ENCODE data around the gene PRELID3B. TPM values are rescaled to one million over a fixed set of nuclear protein-coding genes. Genes with fewer than 3 reads are reported as not detected.
A peak's percentile ranks its signal among the peaks of the same experiment; 100 is the strongest.

Gene PRELID3B
- total and polyA plus RNA-seq, 2 experiments from 2014 or later: 64.1 to 75.8 TPM

DNA sequence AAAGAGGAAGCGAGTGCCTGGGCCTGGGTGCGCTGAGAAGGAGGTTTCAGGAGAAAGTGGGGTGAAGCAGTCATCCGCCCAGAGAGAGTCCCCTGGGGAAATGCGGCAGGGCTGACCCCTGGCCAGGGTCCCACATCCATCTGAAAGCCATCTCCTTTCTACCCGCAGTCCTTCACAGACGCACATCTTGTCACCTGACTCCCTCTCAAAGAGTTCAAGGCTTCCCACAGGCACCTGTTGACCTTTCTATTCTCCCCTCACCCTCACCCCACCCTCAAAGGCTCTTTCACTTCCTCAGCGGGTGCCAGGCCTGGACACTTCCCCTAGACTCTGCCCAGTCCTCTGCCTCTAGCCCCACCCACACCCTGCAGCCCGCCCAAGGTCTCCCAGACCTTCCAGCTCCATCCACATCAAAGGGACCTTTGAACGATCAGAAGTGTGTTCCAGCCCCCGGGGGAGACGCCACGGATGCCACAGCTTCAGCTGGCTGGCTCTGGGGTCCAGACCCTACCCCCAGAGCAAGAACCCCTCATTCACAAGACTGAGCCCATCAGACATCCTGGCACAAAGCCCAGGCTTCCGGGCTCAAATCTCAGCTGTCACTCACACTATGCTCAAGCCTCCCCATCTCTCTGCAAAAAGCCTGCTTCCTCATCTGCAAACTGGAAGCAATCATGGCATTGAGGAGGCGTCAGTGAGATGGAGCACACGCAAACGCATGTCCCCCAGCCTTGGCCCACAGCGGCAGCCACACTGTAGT is 37.6 kb downstream of the PRELID3B start:
- Histone ChIP-seq H3K9me2 (ENCODE audit: insufficient read depth) (no peaks in the 10 kb centered on the region), H4K20me1 (ENCODE audit: insufficient read depth) (no peaks in the 10 kb centered on the region), H3K9me3 (ENCODE audit: low read depth) (no peaks in the 10 kb centered on the region), H3K4me2 (ENCODE audit: unreplicated experiment) (peak overlapping the region; percentile 89), H3K27me3 (replicated peaks; ENCODE audit: insufficient read depth) (no peaks in the 10 kb centered on the region), H3K4me3 (peak overlapping the region; percentile 81), H2AFZ (no peak overlapping the region), H3K36me3 (ENCODE audit: low read depth) (no peaks in the 10 kb centered on the region), H3K27ac (no peak overlapping the region), H3K9ac (peak overlapping the region; percentile 91), H3K79me2 (ENCODE audit: insufficient read depth) (peaks cover 43% of the 10 kb centered on the region), H3F3A (ENCODE audit: insufficient read depth) (no peaks in the 10 kb centered on the region), H3K4me1 (ENCODE audit: insufficient read depth) (peaks cover 11% of the 10 kb centered on the region)
- no peak for DNase-seq
- in situ Hi-C loops (cut with MboI): loop anchor here (25.0 kb wide), 1 partner anchor 768 kb away; the partner anchor contains the start of gene ANKRD60
- TF ChIP-seq EZH2 (IDR thresholded peaks at IDR 0.05; ENCODE audit: insufficient read depth, poor library complexity, severe bottlenecking) (no peak), EZH2phosphoT487 (IDR thresholded peaks at IDR 0.05; ENCODE audit: insufficient read depth, low read depth) (no peak)
- 67 to 70% methylated on average over 15 to 17 of the region's 17 CpGs for WGBS, 2 experiments (ENCODE audit: low coverage in 1 of 2, low lambda C conversion rate in 2 of 2, missing lambda C conversion rate in 2 of 2)

DNA sequence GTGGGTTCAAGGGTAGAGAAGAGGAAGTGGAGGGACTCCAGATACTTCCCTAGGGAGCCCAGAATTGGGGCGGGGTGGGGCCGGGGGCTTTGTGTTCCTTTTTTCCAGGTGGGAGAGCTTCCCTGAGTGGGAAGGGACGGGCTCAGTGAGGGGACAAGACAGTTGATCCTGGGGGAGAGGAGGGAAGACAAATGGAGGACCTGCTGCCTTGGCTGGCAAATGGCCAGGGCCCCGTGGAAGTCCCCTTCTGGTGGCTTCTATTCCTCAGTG is 38.2 kb downstream of the PRELID3B start:
- Histone ChIP-seq H3K27ac (no peak overlapping the region), H3K9me2 (ENCODE audit: insufficient read depth) (no peaks in the 10 kb centered on the region), H2AFZ (no peak overlapping the region), H3K9ac (no peak overlapping the region), H3K4me3 (no peak overlapping the region), H3K79me2 (ENCODE audit: insufficient read depth) (peaks cover 43% of the 10 kb centered on the region), H3K4me2 (ENCODE audit: unreplicated experiment) (no peak overlapping the region), H3K4me1 (ENCODE audit: insufficient read depth) (peaks cover 11% of the 10 kb centered on the region), H3K36me3 (ENCODE audit: low read depth) (no peaks in the 10 kb centered on the region), H3K9me3 (ENCODE audit: low read depth) (no peaks in the 10 kb centered on the region), H3K27me3 (replicated peaks; ENCODE audit: insufficient read depth) (no peaks in the 10 kb centered on the region), H4K20me1 (ENCODE audit: insufficient read depth) (no peaks in the 10 kb centered on the region), H3F3A (ENCODE audit: insufficient read depth) (no peaks in the 10 kb centered on the region)
- 80 to 92% methylated on average over 2 to 4 of the region's 4 CpGs for WGBS, 2 experiments (ENCODE audit: low coverage in 1 of 2, low lambda C conversion rate in 2 of 2, missing lambda C conversion rate in 2 of 2)
- no peak for DNase-seq
- TF ChIP-seq EZH2phosphoT487 (IDR thresholded peaks at IDR 0.05; ENCODE audit: insufficient read depth, low read depth) (no peak), EZH2 (IDR thresholded peaks at IDR 0.05; ENCODE audit: insufficient read depth, poor library complexity, severe bottlenecking) (no peak)
- in situ Hi-C loops (cut with MboI): loop anchor here (25.0 kb wide), 1 partner anchor 767 kb away; the partner anchor contains the start of gene ANKRD60

DNA sequence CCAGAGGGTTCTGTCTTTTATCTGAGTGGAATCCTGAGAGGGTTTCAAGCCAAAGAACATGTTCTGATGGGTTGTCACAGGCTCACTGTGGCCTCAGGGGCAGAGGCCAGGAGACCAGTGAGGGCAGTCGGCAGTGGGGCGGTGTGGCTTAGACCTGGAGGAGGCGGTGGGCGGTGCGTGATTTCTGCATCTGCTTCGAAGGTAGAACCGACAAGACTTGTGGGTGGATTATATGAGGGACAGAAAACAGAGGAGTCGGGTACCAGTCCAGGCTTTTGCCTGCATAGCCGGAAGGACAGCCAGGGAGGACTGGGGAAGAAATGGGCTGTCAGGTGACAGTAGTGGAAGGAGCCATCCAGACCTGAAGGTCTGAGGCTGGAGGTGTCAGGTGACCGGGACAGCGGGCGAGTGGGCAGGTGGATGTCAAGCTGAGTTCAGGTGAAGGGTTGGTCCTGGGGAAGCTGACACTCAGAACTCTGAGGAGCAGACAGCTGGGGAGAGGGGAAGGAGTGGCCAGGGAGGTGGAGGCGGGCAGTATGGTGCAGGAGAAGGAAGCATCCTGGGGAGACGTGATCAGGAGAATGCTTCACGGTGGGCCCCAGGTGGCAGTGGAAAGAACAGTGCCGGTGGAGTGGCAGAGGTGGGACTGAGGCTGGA is 38.6 kb downstream of the PRELID3B start:
- H3K9me3 ChIP-seq (ENCODE audit: low read depth): no peaks in the 10 kb centered on the region
- H3K27ac ChIP-seq: no peak overlapping the region
- H3K4me1 ChIP-seq (ENCODE audit: insufficient read depth): peaks cover 11% of the 10 kb centered on the region
- H3K4me2 ChIP-seq (ENCODE audit: unreplicated experiment): no peak overlapping the region
- peaks cover 43% of the 10 kb centered on the region for H3K79me2 ChIP-seq (ENCODE audit: insufficient read depth)
- H3K9ac ChIP-seq: no peak overlapping the region
- no peak overlapping the region for H3K4me3 ChIP-seq
- TF ChIP-seq EZH2 (IDR thresholded peaks at IDR 0.05; ENCODE audit: insufficient read depth, poor library complexity, severe bottlenecking) (no peak), EZH2phosphoT487 (IDR thresholded peaks at IDR 0.05; ENCODE audit: insufficient read depth, low read depth) (no peak)
- in situ Hi-C loops (cut with MboI): loop anchor here (25.0 kb wide), 1 partner anchor 767 kb away; the partner anchor contains the start of gene ANKRD60
- peaks cover 3% of the 10 kb centered on the region; the same call in 1 of the 2 replicates for H3K36me3 ChIP-seq (ENCODE audit: low read depth)
- H3K27me3 ChIP-seq (replicated peaks; ENCODE audit: insufficient read depth): no peaks in the 10 kb centered on the region
- H3F3A ChIP-seq (ENCODE audit: insufficient read depth): no peaks in the 10 kb centered on the region
- no peaks in the 10 kb centered on the region for H3K9me2 ChIP-seq (ENCODE audit: insufficient read depth)
- no peak for DNase-seq
- 87 to 91% methylated on average over 15 to 16 of the region's 16 CpGs for WGBS, 2 experiments (ENCODE audit: low coverage in 1 of 2, low lambda C conversion rate in 2 of 2, missing lambda C conversion rate in 2 of 2)
- H4K20me1 ChIP-seq (ENCODE audit: insufficient read depth): no peaks in the 10 kb centered on the region
- no peak overlapping the region for H2AFZ ChIP-seq

GRCh38 chr20:59002874-59003399 is 39.6 kb downstream of the PRELID3B start:
- Histone ChIP-seq H4K20me1 (ENCODE audit: insufficient read depth) (no peaks in the 10 kb centered on the region), H3K4me3 (no peak overlapping the region), H3K9ac (no peak overlapping the region), H3K36me3 (ENCODE audit: low read depth) (peaks cover 10% of the 10 kb centered on the region; the same call in 1 of the 2 replicates), H3K9me2 (ENCODE audit: insufficient read depth) (no peaks in the 10 kb centered on the region), H3K27ac (no peak overlapping the region), H3K79me2 (ENCODE audit: insufficient read depth) (peaks cover 43% of the 10 kb centered on the region), H2AFZ (no peak overlapping the region), H3K9me3 (ENCODE audit: low read depth) (no peaks in the 10 kb centered on the region), H3K27me3 (replicated peaks; ENCODE audit: insufficient read depth) (no peaks in the 10 kb centered on the region), H3K4me1 (ENCODE audit: insufficient read depth) (peaks cover 11% of the 10 kb centered on the region), H3K4me2 (ENCODE audit: unreplicated experiment) (no peak overlapping the region), H3F3A (ENCODE audit: insufficient read depth) (no peaks in the 10 kb centered on the region)
- in situ Hi-C loops (cut with MboI): loop anchor here (25.0 kb wide), 1 partner anchor 766 kb away; the partner anchor contains the start of gene ANKRD60
- TF ChIP-seq EZH2phosphoT487 (IDR thresholded peaks at IDR 0.05; ENCODE audit: insufficient read depth, low read depth) (no peak), EZH2 (IDR thresholded peaks at IDR 0.05; ENCODE audit: insufficient read depth, poor library complexity, severe bottlenecking) (no peak)
- 79 to 80% methylated on average over 17 of the region's 17 CpGs for WGBS, 2 experiments (ENCODE audit: low coverage in 1 of 2, low lambda C conversion rate in 2 of 2, missing lambda C conversion rate in 2 of 2)
- no peak for DNase-seq

Data from GM23248 (cell line).